ENCODE data around the gene ARHGAP9. TPM values are rescaled to one million over a fixed set of nuclear protein-coding genes. Genes with fewer than 3 reads are reported as not detected.
"Not testable (repeated sequence)": the region's sequence is repeated elsewhere in the genome, so short reads cannot be mapped to it uniquely, and the experiment has no call there.

Gene ARHGAP9
- total RNA-seq, 1 donor from 2014 or later = 10.0 TPM

- peak; percentile 94 for DNase-seq (ENCODE audit: low spot score)
Observed at GRCh38 chr12:57459055-57459749, 20.5 kb downstream of the ARHGAP9 start.

- DNase-seq (ENCODE audit: low spot score) = no peak
Observed at GRCh38 chr12:57458665-57459054, 21.0 kb downstream of the ARHGAP9 start.

- no peak for DNase-seq (ENCODE audit: low spot score)
Observed at GRCh38 chr12:57456737-57457490, 22.8 kb downstream of the ARHGAP9 start.

GRCh38 chr12:57456145-57456700 lies 23.4 kb downstream of the ARHGAP9 start:
- DNase-seq (ENCODE audit: low spot score) = no peak

- DNase-seq (ENCODE audit: low spot score) = no peak
Observed at GRCh38 chr12:57455374-57456144, 24.1 kb downstream of the ARHGAP9 start.

- DNase-seq (ENCODE audit: low spot score) = peak; percentile 44
Observed at GRCh38 chr12:57454566-57455373, 24.9 kb downstream of the ARHGAP9 start, which contains the start of gene INHBE. TSS of gene INHBE (plus strand) at chr12:57455307. CDS start at chr12:57455537, 230 bp downstream.

GRCh38 chr12:57454213-57454565 lies 25.5 kb downstream of the ARHGAP9 start:
- no peak for DNase-seq (ENCODE audit: low spot score)

GRCh38 chr12:57452937-57453509 lies 26.6 kb downstream of the ARHGAP9 start:
- peak; percentile 79 for DNase-seq (ENCODE audit: low spot score)

GRCh38 chr12:57452181-57452936 lies 27.3 kb downstream of the ARHGAP9 start:
- no peak for DNase-seq (ENCODE audit: low spot score)

GRCh38 chr12:57451233-57451778 lies 28.4 kb downstream of the ARHGAP9 start:
- DNase-seq (ENCODE audit: low spot score) = no peak

- DNase-seq (ENCODE audit: low spot score) = no peak
Observed at GRCh38 chr12:57450057-57450456, 29.6 kb downstream of the ARHGAP9 start.

- DNase-seq (ENCODE audit: low spot score) = no peak
Observed at GRCh38 chr12:57449375-57449774, 30.3 kb downstream of the ARHGAP9 start.

- DNase-seq (ENCODE audit: low spot score) = no peak
Observed at GRCh38 chr12:57448669-57449068, 31.0 kb downstream of the ARHGAP9 start.

- DNase-seq (ENCODE audit: low spot score) = no peak
Observed at GRCh38 chr12:57446292-57446960, 33.2 kb downstream of the ARHGAP9 start.

- DNase-seq (ENCODE audit: low spot score) = no peak
Observed at GRCh38 chr12:57444744-57445143, 34.9 kb downstream of the ARHGAP9 start.

GRCh38 chr12:57444337-57444736 lies 35.3 kb downstream of the ARHGAP9 start:
- DNase-seq (ENCODE audit: low spot score) = not testable (repeated sequence)

- no peak for DNase-seq (ENCODE audit: low spot score)
Observed at GRCh38 chr12:57441846-57442427, 37.7 kb downstream of the ARHGAP9 start.

- DNase-seq (ENCODE audit: low spot score) = not testable (repeated sequence)
Observed at GRCh38 chr12:57441393-57441792, 38.3 kb downstream of the ARHGAP9 start.

- no peak for DNase-seq (ENCODE audit: low spot score)
Observed at GRCh38 chr12:57439762-57440266, 39.9 kb downstream of the ARHGAP9 start.
